Lung (tissue), 12 donors: Measurements from ENCODE around the gene DCST1. TPM values are rescaled to one million over a fixed set of nuclear protein-coding genes. Genes with fewer than 3 reads are reported as not detected.
A peak's percentile ranks its signal among the peaks of the same experiment; 100 is the strongest.

Source experiments
- ATAC-seq: fragments of 200-7000 bp; cut with Tn5 transposase; one replicate; pipeline ENCODE4 v1.9.1; 2020; ENCODE audit warnings: moderate number of reproducible peaks; ENCODE audit not compliant: insufficient read depth, low FRiP score
- DNase-seq, 3 donors: peaks; one replicate each; pipeline ENCODE4 v3.0.0-alpha.2; 2013 to 2017
- H3K27ac ChIP-seq, 2 donors: one replicate each; pipeline ENCODE4 v1.5.1; 2013; ENCODE audit warnings: mild to moderate bottlenecking in 2 of 2, moderate library complexity in 2 of 2, control low read depth in 1 of 2, inconsistent platforms in 1 of 2, low read depth in 1 of 2, low read length in 1 of 2
- H3K27me3 ChIP-seq, 3 donors: one replicate each; pipeline ENCODE4 v1.5.1; 2013; ENCODE audit warnings: low read length in 2 of 3; ENCODE audit not compliant: control insufficient read depth in 3 of 3, insufficient read depth in 3 of 3
- H3K36me3 ChIP-seq, 4 donors: one replicate each; pipeline ENCODE4 v1.5.1; 2013; ENCODE audit warnings: low read length in 4 of 4, mild to moderate bottlenecking in 1 of 4, moderate library complexity in 1 of 4; ENCODE audit not compliant: control insufficient read depth in 4 of 4, insufficient read depth in 4 of 4
- H3K4me1 ChIP-seq, 5 donors: one replicate each; pipeline ENCODE4 v1.5.1; 2013; ENCODE audit warnings: low read length in 5 of 5, mild to moderate bottlenecking in 2 of 5, moderate library complexity in 1 of 5; ENCODE audit not compliant: control insufficient read depth in 5 of 5, insufficient read depth in 5 of 5
- H3K4me3 ChIP-seq: one replicate; pipeline ENCODE4 v1.5.1; 2013; ENCODE audit warnings: mild to moderate bottlenecking, control low read depth, moderate library complexity
- H3K9ac ChIP-seq, 2 donors: one replicate each; pipeline ENCODE4 v1.5.1; 2013; ENCODE audit warnings: low read length in 2 of 2, control low read depth in 1 of 2; ENCODE audit not compliant: insufficient read depth in 1 of 2
- H3K9me3 ChIP-seq, 4 donors: one replicate each; pipeline ENCODE4 v1.5.1; 2013; ENCODE audit warnings: low read length in 3 of 4, mild to moderate bottlenecking in 1 of 4, moderate library complexity in 1 of 4; ENCODE audit not compliant: control insufficient read depth in 4 of 4, insufficient read depth in 3 of 4
- WGBS, 2 donors: extraction: QIAGEN DNeasy Blood & Tissue Kit; methylation state at CpG; one replicate each; pipeline ENCODE4 v1.1.7; 2013; 5-methylcytosine and 5-hydroxymethylcytosine counted together
- polyA plus RNA-seq, 2 donors: library from polyadenylated mRNA; stranded (reverse); fragments of 200-250 nt; gene quantifications; one replicate each; pipeline ENCODE4 v1.2.1, GENCODE V29; 2013
- total RNA-seq, 2 donors: library from RNA; depleted of rRNA in 1 of 2; stranded (reverse); fragments of >200 nt in 1 of 2; gene quantifications; one replicate each; pipeline ENCODE4 v1.2.1, GENCODE V29; 2014 to 2021
- TF ChIP-seq, protein P1 (sequence below): IDR thresholded peaks from 2 replicates; pipeline ENCODE4 v1.5.1; 2012; ENCODE audit warnings: mild to moderate bottlenecking; ENCODE audit errors: control extremely low read depth, extremely low read depth
- donor health status: control.
- donor health status: control.
- donor health status: Bipolar disorder and iron deficiency.
- donor health status: healthy.
- donor health status: DM: yes; HTN: yes; CAD: no.

Gene DCST1
- total and polyA plus RNA-seq, 4 donors: 0.08 to 0.20 TPM; not detected in 2

GRCh38 chr1:155094622-155094948 is 61.0 kb downstream of the DCST1 start:
- WGBS, 2 donors: 65 to 82% methylated on average over 2 of the region's 2 CpGs

DNA sequence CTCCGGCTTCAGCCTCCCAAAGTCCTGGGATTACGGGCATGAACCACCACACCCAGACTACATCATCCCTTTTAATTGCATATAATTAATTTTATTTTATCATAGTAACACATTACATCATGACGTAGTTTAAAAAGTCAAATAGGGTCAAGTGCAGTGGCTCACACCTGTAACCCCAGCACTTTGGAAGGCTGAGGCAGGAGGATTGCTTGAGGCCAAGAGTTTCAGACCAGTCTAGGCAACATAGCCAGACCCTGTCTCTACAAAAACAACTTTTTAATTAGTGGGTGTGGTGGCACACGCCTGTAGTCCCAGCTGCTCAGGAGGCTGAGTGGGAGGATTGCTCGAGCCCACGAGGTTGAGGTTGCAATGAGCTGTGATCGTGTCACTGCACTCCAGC is 65.7 kb downstream of the DCST1 start:
- no peak overlapping the region for H3K9ac ChIP-seq
- H3K27me3 ChIP-seq: peaks cover 0 to 3% (median 0%) of the 10 kb centered on the region in 3 donors
- no peak for DNase-seq
- no peak overlapping the region for H3K4me3 ChIP-seq
- peaks cover 0 to 7% (median 3%) of the 10 kb centered on the region in 5 donors for H3K4me1 ChIP-seq
- TF ChIP-seq, protein P1, sequence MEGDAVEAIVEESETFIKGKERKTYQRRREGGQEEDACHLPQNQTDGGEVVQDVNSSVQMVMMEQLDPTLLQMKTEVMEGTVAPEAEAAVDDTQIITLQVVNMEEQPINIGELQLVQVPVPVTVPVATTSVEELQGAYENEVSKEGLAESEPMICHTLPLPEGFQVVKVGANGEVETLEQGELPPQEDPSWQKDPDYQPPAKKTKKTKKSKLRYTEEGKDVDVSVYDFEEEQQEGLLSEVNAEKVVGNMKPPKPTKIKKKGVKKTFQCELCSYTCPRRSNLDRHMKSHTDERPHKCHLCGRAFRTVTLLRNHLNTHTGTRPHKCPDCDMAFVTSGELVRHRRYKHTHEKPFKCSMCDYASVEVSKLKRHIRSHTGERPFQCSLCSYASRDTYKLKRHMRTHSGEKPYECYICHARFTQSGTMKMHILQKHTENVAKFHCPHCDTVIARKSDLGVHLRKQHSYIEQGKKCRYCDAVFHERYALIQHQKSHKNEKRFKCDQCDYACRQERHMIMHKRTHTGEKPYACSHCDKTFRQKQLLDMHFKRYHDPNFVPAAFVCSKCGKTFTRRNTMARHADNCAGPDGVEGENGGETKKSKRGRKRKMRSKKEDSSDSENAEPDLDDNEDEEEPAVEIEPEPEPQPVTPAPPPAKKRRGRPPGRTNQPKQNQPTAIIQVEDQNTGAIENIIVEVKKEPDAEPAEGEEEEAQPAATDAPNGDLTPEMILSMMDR: no peak
- no peaks in the 10 kb centered on the region for H3K36me3 ChIP-seq
- H3K9me3 ChIP-seq: no peaks in the 10 kb centered on the region
- 86 to 89% methylated on average over 7 of the region's 7 CpGs for WGBS, 2 donors
- ATAC-seq: no peak
- no peak overlapping the region for H3K27ac ChIP-seq

More at GRCh38 chr1:155094622-155094948, 61.0 kb downstream of the DCST1 start:
- H3K9ac ChIP-seq: no peak overlapping the region
- no peak overlapping the region for H3K4me3 ChIP-seq
- peaks cover 0 to 3% (median 0%) of the 10 kb centered on the region in 3 donors for H3K27me3 ChIP-seq
- H3K27ac ChIP-seq: peak overlapping the region in 1 of 2 donors; percentile 32
- no peaks in the 10 kb centered on the region for H3K36me3 ChIP-seq
- ATAC-seq: no peak
- no peak for DNase-seq
- TF ChIP-seq, protein P1: no peak
- no peaks in the 10 kb centered on the region for H3K9me3 ChIP-seq
- peaks cover 3 to 25% (median 11%) of the 10 kb centered on the region in 5 donors for H3K4me1 ChIP-seq

Other genes starting within 250 kb of the DCST1 start
- gene KCNN3, start 163.5 kb upstream of the DCST1 start, total RNA-seq: 1 to 10 TPM; 3.2 to 4.9 TPM
- gene KCNN3, start 163.5 kb upstream of the DCST1 start, polyA plus RNA-seq: under 1 TPM; 0.47 to 0.55 TPM
- gene PMVK, start 97.1 kb upstream of the DCST1 start, total RNA-seq: 10 to 100 TPM; 18.4 to 48.8 TPM
- gene PMVK, start 97.1 kb upstream of the DCST1 start, polyA plus RNA-seq: 10 to 100 TPM; 39.0 to 47.9 TPM
- gene PBXIP1, start 77.7 kb upstream of the DCST1 start, total RNA-seq: 100 to 1,000 TPM in 1 of 2 donors, 10 to 100 TPM in 1; 37.3 to 178 TPM
- 10 to 100 TPM; 32.8 to 33.2 TPM for gene PBXIP1, start 77.7 kb upstream of the DCST1 start, polyA plus RNA-seq
- gene PYGO2, start 72.0 kb upstream of the DCST1 start, total RNA-seq: 10 to 100 TPM; 17.9 to 25.2 TPM
- 10 to 100 TPM; 14.6 to 22.2 TPM for gene PYGO2, start 72.0 kb upstream of the DCST1 start, polyA plus RNA-seq
- 100 to 1,000 TPM in 1 of 2 donors, 10 to 100 TPM in 1; 67.6 to 136 TPM for gene SHC1, start 63.1 kb upstream of the DCST1 start, total RNA-seq
- 100 to 1,000 TPM in 1 of 2 donors, 10 to 100 TPM in 1; 76.5 to 111 TPM for gene SHC1, start 63.1 kb upstream of the DCST1 start, polyA plus RNA-seq
- 10 to 100 TPM; 22.3 to 33.6 TPM for gene CKS1B, start 59.1 kb upstream of the DCST1 start, total RNA-seq
- gene CKS1B, start 59.1 kb upstream of the DCST1 start, polyA plus RNA-seq: 10 to 100 TPM; 26.9 to 38.2 TPM
- gene FLAD1, start 50.5 kb upstream of the DCST1 start, total RNA-seq: 10 to 100 TPM; 10.9 to 37.0 TPM
- 10 to 100 TPM; 29.3 to 31.9 TPM for gene FLAD1, start 50.5 kb upstream of the DCST1 start, polyA plus RNA-seq
- gene LENEP, start 40.2 kb upstream of the DCST1 start, total RNA-seq: under 1 TPM in 1 of 2 donors, not detected in 1; 0.89 TPM
- under 1 TPM in 1 of 2 donors, not detected in 1; 0.31 TPM for gene LENEP, start 40.2 kb upstream of the DCST1 start, polyA plus RNA-seq
- 10 to 100 TPM; 41.9 to 83.3 TPM for gene ZBTB7B, start 31.0 kb upstream of the DCST1 start, total RNA-seq
- 10 to 100 TPM; 52.6 to 57.8 TPM for gene ZBTB7B, start 31.0 kb upstream of the DCST1 start, polyA plus RNA-seq
- 1 to 10 TPM in 1 of 2 donors, under 1 TPM in 1; 0.31 to 1.7 TPM for gene DCST2, start within 50 bp of the DCST1 start, total RNA-seq
- 1 to 10 TPM in 1 of 2 donors, under 1 TPM in 1; 0.77 to 1.7 TPM for gene DCST2, start within 50 bp of the DCST1 start, polyA plus RNA-seq
- 100 to 1,000 TPM in 1 of 2 donors, 10 to 100 TPM in 1; 49.5 to 209 TPM for gene ADAM15, start 17.5 kb downstream of the DCST1 start, total RNA-seq
- 100 to 1,000 TPM; 111 to 233 TPM for gene ADAM15, start 17.5 kb downstream of the DCST1 start, polyA plus RNA-seq
- 10 to 100 TPM in 1 of 2 donors, 1 to 10 TPM in 1; 8.3 to 13.4 TPM for gene EFNA4, start 29.9 kb downstream of the DCST1 start, total RNA-seq
- gene EFNA4, start 29.9 kb downstream of the DCST1 start, polyA plus RNA-seq: 10 to 100 TPM in 1 of 2 donors, 1 to 10 TPM in 1; 9.2 to 11.2 TPM
- 1 to 10 TPM; 1.1 to 1.9 TPM for gene EFNA3, start 45.0 kb downstream of the DCST1 start, total RNA-seq
- gene EFNA3, start 45.0 kb downstream of the DCST1 start, polyA plus RNA-seq: 1 to 10 TPM; 1.5 to 1.8 TPM
- 100 to 1,000 TPM; 111 to 202 TPM for gene EFNA1, start 94.1 kb downstream of the DCST1 start, total RNA-seq
- 100 to 1,000 TPM; 149 to 187 TPM for gene EFNA1, start 94.1 kb downstream of the DCST1 start, polyA plus RNA-seq
- 10 to 100 TPM; 26.3 to 60.3 TPM for gene SLC50A1, start 102.0 kb downstream of the DCST1 start, total RNA-seq
- 100 to 1,000 TPM in 1 of 2 donors, 10 to 100 TPM in 1; 76.6 to 114 TPM for gene SLC50A1, start 102.0 kb downstream of the DCST1 start, polyA plus RNA-seq
- gene DPM3, start 106.7 kb downstream of the DCST1 start, total RNA-seq: 10 to 100 TPM; 33.7 to 99.6 TPM
- gene DPM3, start 106.7 kb downstream of the DCST1 start, polyA plus RNA-seq: 100 to 1,000 TPM; 166 to 491 TPM
- gene KRTCAP2, start 139.5 kb downstream of the DCST1 start, total RNA-seq: 100 to 1,000 TPM in 1 of 2 donors, 10 to 100 TPM in 1; 58.2 to 162 TPM
- gene KRTCAP2, start 139.5 kb downstream of the DCST1 start, polyA plus RNA-seq: 100 to 1,000 TPM; 218 to 592 TPM
- gene TRIM46, start 140.0 kb downstream of the DCST1 start, total RNA-seq: under 1 TPM; 0.60 to 0.71 TPM
- gene TRIM46, start 140.0 kb downstream of the DCST1 start, polyA plus RNA-seq: under 1 TPM; 0.26 to 0.31 TPM
- 10 to 100 TPM; 26.6 to 33.1 TPM for gene THBS3, start 174.1 kb downstream of the DCST1 start, total RNA-seq
- 10 to 100 TPM; 11.4 to 22.1 TPM for gene THBS3, start 174.1 kb downstream of the DCST1 start, polyA plus RNA-seq
- 10 to 100 TPM; 25.6 to 46.7 TPM for gene MTX1, start 174.9 kb downstream of the DCST1 start, total RNA-seq
- gene MTX1, start 174.9 kb downstream of the DCST1 start, polyA plus RNA-seq: 10 to 100 TPM; 69.9 to 72.1 TPM
- gene ENTREP3, start 221.7 kb downstream of the DCST1 start, total RNA-seq: 10 to 100 TPM in 1 of 2 donors, 1 to 10 TPM in 1; 9.0 to 28.7 TPM
- 10 to 100 TPM in 1 of 2 donors, 1 to 10 TPM in 1; 8.4 to 16.8 TPM for gene ENTREP3, start 221.7 kb downstream of the DCST1 start, polyA plus RNA-seq
- gene SCAMP3, start 228.5 kb downstream of the DCST1 start, total RNA-seq: 10 to 100 TPM; 29.9 to 84.6 TPM
- 10 to 100 TPM; 55.0 to 90.3 TPM for gene SCAMP3, start 228.5 kb downstream of the DCST1 start, polyA plus RNA-seq
- 10 to 100 TPM; 55.5 to 56.5 TPM for gene CLK2, start 239.7 kb downstream of the DCST1 start, total RNA-seq
- gene CLK2, start 239.7 kb downstream of the DCST1 start, polyA plus RNA-seq: 10 to 100 TPM; 41.1 to 53.0 TPM
- 1 to 10 TPM; 2.2 to 4.7 TPM for gene HCN3, start 243.6 kb downstream of the DCST1 start, total RNA-seq
- 1 to 10 TPM; 1.0 to 2.3 TPM for gene HCN3, start 243.6 kb downstream of the DCST1 start, polyA plus RNA-seq